IMR-90 (cell line): ENCODE data around the gene HOXD13. TPM values are rescaled to one million over a fixed set of nuclear protein-coding genes. Genes with fewer than 3 reads are reported as not detected.

Experiments used
- ATAC-seq: fragments of 200-7000 bp; cut with Tn5 transposase; 2 replicates; pipeline ENCODE4 v1.9.1; 2020; ENCODE audit warnings: low read depth, mild to moderate bottlenecking, moderate library complexity
- BruUV-seq: library from RNA; stranded (reverse); fragments of 400-500 nt; replicated peaks from 2 replicates; lab custom pipeline; 2021; lab: Mats Ljungman, UMichigan
- CTCF ChIA-PET: fragments of 300-600 bp; formaldehyde crosslinking; extraction: SDS; loops from one replicate; lab custom pipeline; 2021; ENCODE audit warnings: antibody characterized with exemption; lab: Yijun Ruan, JAX
- POLR2A ChIA-PET: fragments of 300-600 bp; sonication (Branson Sonifier 250); formaldehyde crosslinking; loops from one replicate; lab custom pipeline; 2022; ENCODE audit warnings: antibody characterized with exemption; ENCODE audit not compliant: unreplicated experiment; lab: Charles Lee
- DNase-seq: peaks from one replicate; pipeline ENCODE4 v3.0.0; 2013
- H2AFZ ChIP-seq: replicated peaks from 2 replicates; pipeline ENCODE3; 2013; ENCODE audit warnings: low read length, mild to moderate bottlenecking; ENCODE audit not compliant: poor library complexity
- H2AK5ac ChIP-seq: 2 replicates; pipeline ENCODE4 v1.6.1; 2013; ENCODE audit warnings: low read depth, low read length, inconsistent platforms
- H2AK9ac ChIP-seq: replicated peaks from 2 replicates; pipeline ENCODE3; 2013; ENCODE audit warnings: mild to moderate bottlenecking, low read depth, low read length, moderate library complexity; ENCODE audit not compliant: poor library complexity
- H2BK120ac ChIP-seq: 2 replicates; pipeline ENCODE4 v1.6.1; 2013; ENCODE audit warnings: low read depth, low read length, inconsistent platforms
- H2BK15ac ChIP-seq: 3 replicates; pipeline ENCODE4 v1.6.1; 2013; ENCODE audit warnings: low read depth, low read length, inconsistent platforms
- H2BK20ac ChIP-seq: 2 replicates; pipeline ENCODE4 v1.6.1; 2013; ENCODE audit warnings: low read depth, mild to moderate bottlenecking, inconsistent platforms, low read length, moderate library complexity
- H2BK5ac ChIP-seq: 2 replicates; pipeline ENCODE4 v1.6.1; 2013; ENCODE audit warnings: mild to moderate bottlenecking, low read depth, low read length, inconsistent platforms; ENCODE audit not compliant: poor library complexity, severe bottlenecking
- H3K14ac ChIP-seq: replicated peaks from 2 replicates; pipeline ENCODE4 v1.6.1; 2013; ENCODE audit warnings: low read depth, low read length, inconsistent platforms
- H3K18ac ChIP-seq: 2 replicates; pipeline ENCODE4 v1.6.1; 2013; ENCODE audit warnings: low read depth, low read length, control low read depth
- H3K23ac ChIP-seq: 2 replicates; pipeline ENCODE4 v1.6.1; 2013; ENCODE audit warnings: low read depth, low read length, inconsistent platforms
- H3K27ac ChIP-seq: 2 replicates; pipeline ENCODE4 v1.5.1; 2013; ENCODE audit warnings: mild to moderate bottlenecking, control low read depth, low read length; ENCODE audit not compliant: insufficient read depth
- H3K27me3 ChIP-seq: 2 replicates; pipeline ENCODE4 v1.6.1; 2013; ENCODE audit warnings: low read length; ENCODE audit not compliant: control insufficient read depth, insufficient read depth
- H3K36me3 ChIP-seq: 2 replicates; pipeline ENCODE4 v1.6.1; 2013; ENCODE audit warnings: low read length, mixed read lengths; ENCODE audit not compliant: control insufficient read depth, insufficient read depth
- H3K4ac ChIP-seq: 2 replicates; pipeline ENCODE4 v1.6.1; 2013; ENCODE audit warnings: low read depth, low read length, inconsistent platforms
- H3K4me1 ChIP-seq: 2 replicates; pipeline ENCODE4 v1.6.1; 2013; ENCODE audit warnings: low read length, mixed read lengths; ENCODE audit not compliant: control insufficient read depth, insufficient read depth
- H3K4me2 ChIP-seq: 2 replicates; pipeline ENCODE4 v1.6.1; 2013; ENCODE audit warnings: low read depth, mild to moderate bottlenecking, control low read depth, low read length, moderate library complexity
- H3K4me3 ChIP-seq: 2 replicates; pipeline ENCODE4 v1.5.1; 2013; ENCODE audit warnings: low read depth, mild to moderate bottlenecking, control low read depth, low read length, moderate library complexity; ENCODE audit not compliant: insufficient read depth
- H3K56ac ChIP-seq: 2 replicates; pipeline ENCODE4 v1.6.1; 2013; ENCODE audit warnings: low read length, inconsistent platforms; ENCODE audit not compliant: insufficient read depth; ENCODE audit errors: extremely low read depth
- H3K79me1 ChIP-seq, 2 experiments: 2 replicates each; pipeline ENCODE4 v1.6.1; 2013; ENCODE audit warnings: low read length in 2 of 2, inconsistent platforms in 1 of 2, low read depth in 1 of 2
- H3K9ac ChIP-seq: 2 replicates; pipeline ENCODE4 v1.6.1; 2013; ENCODE audit warnings: low read depth, low read length, control low read depth
- H3K9me1 ChIP-seq: 2 replicates; pipeline ENCODE4 v1.6.1; 2013; ENCODE audit warnings: low read length, inconsistent platforms; ENCODE audit not compliant: insufficient read depth
- H3K9me3 ChIP-seq: 2 replicates; pipeline ENCODE4 v1.6.1; 2013; ENCODE audit warnings: low read length; ENCODE audit not compliant: control insufficient read depth, insufficient read depth
- H4K20me1 ChIP-seq: 2 replicates; pipeline ENCODE4 v1.6.1; 2013; ENCODE audit warnings: low read length, inconsistent platforms; ENCODE audit not compliant: insufficient read depth
- H4K5ac ChIP-seq: 2 replicates; pipeline ENCODE4 v1.6.1; 2013; ENCODE audit warnings: mild to moderate bottlenecking, low read depth, low read length, control low read depth
- H4K8ac ChIP-seq, 2 experiments: 2 replicates each; pipeline ENCODE4 v1.6.1; 2013; ENCODE audit warnings: low read depth in 2 of 2, low read length in 2 of 2, control low read depth in 1 of 2, inconsistent platforms in 1 of 2
- H4K91ac ChIP-seq: 2 replicates; pipeline ENCODE4 v1.6.1; 2013; ENCODE audit warnings: low read depth, low read length, inconsistent platforms; ENCODE audit not compliant: insufficient read depth
- BHLHE40 ChIP-seq: fragments of 150-350 bp; IDR thresholded peaks from 2 replicates; pipeline ENCODE4 v1.6.1; 2016; ENCODE audit warnings: mild to moderate bottlenecking, low read depth, low read length
- CEBPB ChIP-seq: IDR thresholded peaks from 2 replicates; pipeline ENCODE4 v1.6.1; 2012; ENCODE audit warnings: low read depth, low read length, improper control_type of control experiment
- CHD1 ChIP-seq: IDR thresholded peaks from 2 replicates; pipeline ENCODE4 v1.6.1; 2012; ENCODE audit warnings: low read depth, low read length, improper control_type of control experiment
- FOS ChIP-seq: fragments of 150-350 bp; IDR thresholded peaks from 2 replicates; pipeline ENCODE4 v1.6.1; 2016; ENCODE audit warnings: low read depth, low read length
- MAFK ChIP-seq: IDR thresholded peaks from 2 replicates; pipeline ENCODE4 v1.6.1; 2012; ENCODE audit warnings: low read depth, low read length, improper control_type of control experiment
- MAZ ChIP-seq: IDR thresholded peaks from 2 replicates; pipeline ENCODE4 v1.6.1; 2012; ENCODE audit warnings: low read depth, mild to moderate bottlenecking, low read length, improper control_type of control experiment, moderate library complexity, borderline replicate concordance
- MXI1 ChIP-seq: IDR thresholded peaks from 2 replicates; pipeline ENCODE4 v1.6.1; 2012; ENCODE audit warnings: low read depth, mild to moderate bottlenecking, low read length, moderate library complexity, borderline replicate concordance
- NFE2L2 ChIP-seq: fragments of 150-350 bp; IDR thresholded peaks from 2 replicates; pipeline ENCODE4 v1.6.1; 2016; ENCODE audit warnings: low read depth, mild to moderate bottlenecking, low read length
- POLR2A ChIP-seq: IDR thresholded peaks from 2 replicates; pipeline ENCODE4 v1.6.1; 2012; ENCODE audit warnings: mild to moderate bottlenecking, low read depth, low read length
- RAD21 ChIP-seq: IDR thresholded peaks from 2 replicates; pipeline ENCODE4 v1.6.1; 2012; ENCODE audit warnings: low read length, improper control_type of control experiment
- RCOR1 ChIP-seq: IDR thresholded peaks from 2 replicates; pipeline ENCODE4 v1.6.1; 2012; ENCODE audit warnings: mild to moderate bottlenecking, low read length, improper control_type of control experiment; ENCODE audit not compliant: insufficient replicate concordance
- RFX5 ChIP-seq: IDR thresholded peaks from 2 replicates; pipeline ENCODE4 v1.8.0; 2012; ENCODE audit warnings: low read depth, mild to moderate bottlenecking, low read length, moderate library complexity
- SMC3 ChIP-seq: fragments of 150-350 bp; IDR thresholded peaks from 2 replicates; pipeline ENCODE4 v1.6.1; 2016; ENCODE audit warnings: low read depth, mild to moderate bottlenecking, antibody characterized with exemption, low read length, moderate library complexity
- WGBS, 2 experiments: methylation state at CpG; one replicate each; pipeline versions ENCODE4 v1.1.5 to v1.1.7; 2013; ENCODE audit warnings: missing lambda C conversion rate in 2 of 2; ENCODE audit not compliant: insufficient read length in 1 of 2; ENCODE audit errors: extremely low coverage in 2 of 2; 5-methylcytosine and 5-hydroxymethylcytosine counted together
- dilution Hi-C: fragments of 300-500 bp; cut with HindIII; formaldehyde crosslinking; loops from one replicate; pipeline ENCODE4 v1.14.3; 2018; ENCODE audit warnings: low sequenced_read_pairs; ENCODE audit not compliant: unreplicated experiment
- in situ Hi-C: fragments of 300-500 bp; cut with MboI; formaldehyde crosslinking; loops from 3 replicates; pipeline ENCODE4 v1.14.3; 2019; ENCODE audit warnings: low sequenced_read_pairs, inconsistent platforms, mixed read lengths
- intact Hi-C: fragments of 100-400 bp; cut with micrococcal nuclease; formaldehyde crosslinking; loops from 2 replicates; pipeline ENCODE4 v1.10.0; 2022
- polyA plus RNA-seq, 3 experiments: library from polyadenylated mRNA; depleted of rRNA; stranded (reverse); fragments of >200 nt; gene quantifications; 2 replicates each; pipeline ENCODE4 v1.2.3, GENCODE V29; 2012; ENCODE audit warnings: low replicate concordance in 1 of 3
- total RNA-seq: library from RNA; depleted of rRNA; stranded (reverse); fragments of >200 nt; gene quantifications from 2 replicates; pipeline ENCODE4 v1.2.3, GENCODE V29; 2012
- TF ChIP-seq, protein P1 (sequence below): fragments of 150-350 bp; IDR thresholded peaks from 2 replicates; pipeline ENCODE4 v1.6.1; 2016; ENCODE audit warnings: low read depth, mild to moderate bottlenecking, low read length, moderate library complexity, borderline replicate concordance
- TF ChIP-seq, protein P2 (sequence below): conservative IDR thresholded peaks from 2 replicates; pipeline ENCODE4 v1.5.1; 2012; ENCODE audit warnings: mild to moderate bottlenecking, low read depth, low read length, improper control_type of control experiment
- TF ChIP-seq, protein P3 (sequence below): fragments of 150-350 bp; IDR thresholded peaks from 2 replicates; pipeline ENCODE4 v1.6.1; 2017; ENCODE audit warnings: mild to moderate bottlenecking, antibody characterized with exemption, low read length, low read depth

HOXD13 gene
- total and polyA plus RNA-seq, 2 of the 4 experiments (the other 2 are of a cell fraction), result not detected

GRCh38 chr2:176076796-176077195 is 15.7 kb upstream of the HOXD13 start:
- Histone ChIP-seq H4K20me1 (peaks cover 3% of the 10 kb centered on the region; the same call in 1 of the 2 replicates), H2AK9ac (no peak overlapping the region), H3K4ac (no peak overlapping the region), H2AFZ (no peak overlapping the region), H3K79me1 (no peaks in the 10 kb centered on the region), H3K4me3 (no peak overlapping the region), H2AK5ac (no peak overlapping the region), H4K5ac (no peak overlapping the region), H2BK120ac (no peak overlapping the region), H2BK15ac (no peak overlapping the region), H3K9me1 (no peaks in the 10 kb centered on the region), H3K4me2 (no peak overlapping the region), H3K27ac (no peak overlapping the region), H3K4me1 (peaks cover 1% of the 10 kb centered on the region), H3K27me3 (peaks cover 84% of the 10 kb centered on the region), H3K18ac (no peak overlapping the region), H3K23ac (no peak overlapping the region), H3K56ac (no peak overlapping the region), H2BK5ac (no peak overlapping the region), H4K8ac (no peak overlapping the region), H3K9me3 (peaks cover 20% of the 10 kb centered on the region), H3K14ac (no peak overlapping the region), H4K91ac (no peak overlapping the region), H3K36me3 (no peaks in the 10 kb centered on the region), H2BK20ac (no peak overlapping the region), H3K9ac (no peak overlapping the region)
- in situ Hi-C loops, result loop anchor here (25.0 kb wide), 2 partner anchors 1039 to 1339 kb away; no protein-coding TSS in a partner anchor
- ChIA-PET CTCF (no interaction called here), POLR2A (no interaction called here)
- intact Hi-C loops, result no loop called here
- dilution Hi-C loops, result no loop called here
- BruUV-seq, result no TSS peak
- ATAC-seq (no peak), DNase-seq (no peak)
- WGBS, 2 experiments, result no CpG with 5 or more reads among the region's 2 CpGs
- no peak for TF ChIP-seq MAZ
- no peak for TF ChIP-seq FOS
- no peak for TF ChIP-seq MXI1
- no peak for TF ChIP-seq RCOR1
- TF ChIP-seq NFE2L2, result no peak
- no peak for TF ChIP-seq POLR2A
- TF ChIP-seq RAD21, result no peak
- TF ChIP-seq, protein P1, sequence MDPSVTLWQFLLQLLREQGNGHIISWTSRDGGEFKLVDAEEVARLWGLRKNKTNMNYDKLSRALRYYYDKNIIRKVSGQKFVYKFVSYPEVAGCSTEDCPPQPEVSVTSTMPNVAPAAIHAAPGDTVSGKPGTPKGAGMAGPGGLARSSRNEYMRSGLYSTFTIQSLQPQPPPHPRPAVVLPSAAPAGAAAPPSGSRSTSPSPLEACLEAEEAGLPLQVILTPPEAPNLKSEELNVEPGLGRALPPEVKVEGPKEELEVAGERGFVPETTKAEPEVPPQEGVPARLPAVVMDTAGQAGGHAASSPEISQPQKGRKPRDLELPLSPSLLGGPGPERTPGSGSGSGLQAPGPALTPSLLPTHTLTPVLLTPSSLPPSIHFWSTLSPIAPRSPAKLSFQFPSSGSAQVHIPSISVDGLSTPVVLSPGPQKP, result no peak
- TF ChIP-seq CHD1, result no peak
- TF ChIP-seq SMC3, result no peak
- TF ChIP-seq BHLHE40, result no peak
- no peak for TF ChIP-seq MAFK
- no peak for TF ChIP-seq RFX5
- TF ChIP-seq CEBPB, result no peak
- TF ChIP-seq, protein P2, sequence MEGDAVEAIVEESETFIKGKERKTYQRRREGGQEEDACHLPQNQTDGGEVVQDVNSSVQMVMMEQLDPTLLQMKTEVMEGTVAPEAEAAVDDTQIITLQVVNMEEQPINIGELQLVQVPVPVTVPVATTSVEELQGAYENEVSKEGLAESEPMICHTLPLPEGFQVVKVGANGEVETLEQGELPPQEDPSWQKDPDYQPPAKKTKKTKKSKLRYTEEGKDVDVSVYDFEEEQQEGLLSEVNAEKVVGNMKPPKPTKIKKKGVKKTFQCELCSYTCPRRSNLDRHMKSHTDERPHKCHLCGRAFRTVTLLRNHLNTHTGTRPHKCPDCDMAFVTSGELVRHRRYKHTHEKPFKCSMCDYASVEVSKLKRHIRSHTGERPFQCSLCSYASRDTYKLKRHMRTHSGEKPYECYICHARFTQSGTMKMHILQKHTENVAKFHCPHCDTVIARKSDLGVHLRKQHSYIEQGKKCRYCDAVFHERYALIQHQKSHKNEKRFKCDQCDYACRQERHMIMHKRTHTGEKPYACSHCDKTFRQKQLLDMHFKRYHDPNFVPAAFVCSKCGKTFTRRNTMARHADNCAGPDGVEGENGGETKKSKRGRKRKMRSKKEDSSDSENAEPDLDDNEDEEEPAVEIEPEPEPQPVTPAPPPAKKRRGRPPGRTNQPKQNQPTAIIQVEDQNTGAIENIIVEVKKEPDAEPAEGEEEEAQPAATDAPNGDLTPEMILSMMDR, result no peak
- TF ChIP-seq, protein P3, sequence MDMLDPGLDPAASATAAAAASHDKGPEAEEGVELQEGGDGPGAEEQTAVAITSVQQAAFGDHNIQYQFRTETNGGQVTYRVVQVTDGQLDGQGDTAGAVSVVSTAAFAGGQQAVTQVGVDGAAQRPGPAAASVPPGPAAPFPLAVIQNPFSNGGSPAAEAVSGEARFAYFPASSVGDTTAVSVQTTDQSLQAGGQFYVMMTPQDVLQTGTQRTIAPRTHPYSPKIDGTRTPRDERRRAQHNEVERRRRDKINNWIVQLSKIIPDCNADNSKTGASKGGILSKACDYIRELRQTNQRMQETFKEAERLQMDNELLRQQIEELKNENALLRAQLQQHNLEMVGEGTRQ, result no peak
